ENCODE data around the gene STK24.

GRCh38 chr13:98423417-98423816, 153.5 kb downstream of the STK24 start:
- TF ChIP-seq MEF2A (IDR thresholded peaks at IDR 0.05; ENCODE audit: insufficient read depth, low read depth, low read length) (no peak), KAT2A (conservative IDR thresholded peaks at IDR 0.05; ENCODE audit: control insufficient read depth, low read depth, low read length) (no peak), CREM (IDR thresholded peaks at IDR 0.05; ENCODE audit: low read depth) (no peak), USF2 (IDR thresholded peaks at IDR 0.05; ENCODE audit: borderline replicate concordance, low read depth, low read length) (no peak)
